ENCODE data around the gene SLC31A1.
"Not testable (repeated sequence)": the region's sequence is repeated elsewhere in the genome, so short reads cannot be mapped to it uniquely, and the experiment has no call there.

SLC31A1 gene

GRCh38 chr9:113238202-113238858 is 17.0 kb downstream of the SLC31A1 start:
- Histone ChIP-seq H3K4me1 (ENCODE audit: control insufficient read depth, insufficient read depth, low read length, poor library complexity, severe bottlenecking) (peaks cover 1% of the 10 kb centered on the region), H3K9me3 (ENCODE audit: control insufficient read depth, low read length) (no peaks in the 10 kb centered on the region), H3K36me3 (ENCODE audit: control insufficient read depth, insufficient read depth, low read length) (no peaks in the 10 kb centered on the region), H3K4me3 (ENCODE audit: insufficient read depth, low read depth, low read length, poor library complexity, severe bottlenecking) (no peak overlapping the region), H3K27ac (ENCODE audit: insufficient read depth, low read length, poor library complexity, severe bottlenecking) (no peak overlapping the region), H3K27me3 (replicated peaks; ENCODE audit: control insufficient read depth, insufficient read depth, low read length, poor library complexity, severe bottlenecking) (no peaks in the 10 kb centered on the region)
- DNase-seq, result no peak

GRCh38 chr9:113238859-113239232 is 17.5 kb downstream of the SLC31A1 start:
- Histone ChIP-seq H3K27ac (ENCODE audit: insufficient read depth, low read length, poor library complexity, severe bottlenecking) (no peak overlapping the region), H3K4me1 (ENCODE audit: control insufficient read depth, insufficient read depth, low read length, poor library complexity, severe bottlenecking) (no peaks in the 10 kb centered on the region), H3K9me3 (ENCODE audit: control insufficient read depth, low read length) (no peaks in the 10 kb centered on the region), H3K4me3 (ENCODE audit: insufficient read depth, low read depth, low read length, poor library complexity, severe bottlenecking) (no peak overlapping the region), H3K36me3 (ENCODE audit: control insufficient read depth, insufficient read depth, low read length) (no peaks in the 10 kb centered on the region), H3K27me3 (replicated peaks; ENCODE audit: control insufficient read depth, insufficient read depth, low read length, poor library complexity, severe bottlenecking) (no peaks in the 10 kb centered on the region)
- DNase-seq, result no peak

- no peaks in the 10 kb centered on the region for H3K4me1 ChIP-seq (ENCODE audit: control insufficient read depth, insufficient read depth, low read length, poor library complexity, severe bottlenecking)
- no peak overlapping the region for H3K27ac ChIP-seq (ENCODE audit: insufficient read depth, low read length, poor library complexity, severe bottlenecking)
- no peaks in the 10 kb centered on the region for H3K9me3 ChIP-seq (ENCODE audit: control insufficient read depth, low read length)
- H3K36me3 ChIP-seq (ENCODE audit: control insufficient read depth, insufficient read depth, low read length), result no peaks in the 10 kb centered on the region
- no peak overlapping the region for H3K4me3 ChIP-seq (ENCODE audit: insufficient read depth, low read depth, low read length, poor library complexity, severe bottlenecking)
- no peaks in the 10 kb centered on the region for H3K27me3 ChIP-seq (replicated peaks; ENCODE audit: control insufficient read depth, insufficient read depth, low read length, poor library complexity, severe bottlenecking)
- DNase-seq, result no peak
Measured at GRCh38 chr9:113241161-113241560, 19.8 kb downstream of the SLC31A1 start.

- H3K9me3 ChIP-seq (ENCODE audit: control insufficient read depth, low read length), result no peaks in the 10 kb centered on the region
- DNase-seq, result no peak
- H3K36me3 ChIP-seq (ENCODE audit: control insufficient read depth, insufficient read depth, low read length), result no peaks in the 10 kb centered on the region
- H3K4me1 ChIP-seq (ENCODE audit: control insufficient read depth, insufficient read depth, low read length, poor library complexity, severe bottlenecking), result no peaks in the 10 kb centered on the region
- H3K27me3 ChIP-seq (replicated peaks; ENCODE audit: control insufficient read depth, insufficient read depth, low read length, poor library complexity, severe bottlenecking), result no peaks in the 10 kb centered on the region
- H3K4me3 ChIP-seq (ENCODE audit: insufficient read depth, low read depth, low read length, poor library complexity, severe bottlenecking), result no peak overlapping the region
- no peak overlapping the region for H3K27ac ChIP-seq (ENCODE audit: insufficient read depth, low read length, poor library complexity, severe bottlenecking)
Measured at GRCh38 chr9:113244556-113244955, 23.2 kb downstream of the SLC31A1 start.

- Histone ChIP-seq H3K27me3 (replicated peaks; ENCODE audit: control insufficient read depth, insufficient read depth, low read length, poor library complexity, severe bottlenecking) (no peaks in the 10 kb centered on the region), H3K4me1 (ENCODE audit: control insufficient read depth, insufficient read depth, low read length, poor library complexity, severe bottlenecking) (no peaks in the 10 kb centered on the region), H3K4me3 (ENCODE audit: insufficient read depth, low read depth, low read length, poor library complexity, severe bottlenecking) (no peak overlapping the region), H3K27ac (ENCODE audit: insufficient read depth, low read length, poor library complexity, severe bottlenecking) (no peak overlapping the region), H3K9me3 (ENCODE audit: control insufficient read depth, low read length) (no peaks in the 10 kb centered on the region), H3K36me3 (ENCODE audit: control insufficient read depth, insufficient read depth, low read length) (no peaks in the 10 kb centered on the region)
- no peak for DNase-seq
Measured at GRCh38 chr9:113245894-113246293, 24.6 kb downstream of the SLC31A1 start.

GRCh38 chr9:113246928-113247327 is 25.6 kb downstream of the SLC31A1 start:
- Histone ChIP-seq H3K36me3 (ENCODE audit: control insufficient read depth, insufficient read depth, low read length) (no peaks in the 10 kb centered on the region), H3K4me1 (ENCODE audit: control insufficient read depth, insufficient read depth, low read length, poor library complexity, severe bottlenecking) (no peaks in the 10 kb centered on the region), H3K27me3 (replicated peaks; ENCODE audit: control insufficient read depth, insufficient read depth, low read length, poor library complexity, severe bottlenecking) (no peaks in the 10 kb centered on the region), H3K27ac (ENCODE audit: insufficient read depth, low read length, poor library complexity, severe bottlenecking) (no peak overlapping the region), H3K4me3 (ENCODE audit: insufficient read depth, low read depth, low read length, poor library complexity, severe bottlenecking) (no peak overlapping the region), H3K9me3 (ENCODE audit: control insufficient read depth, low read length) (no peaks in the 10 kb centered on the region)
- DNase-seq, result no peak

- Histone ChIP-seq H3K36me3 (ENCODE audit: control insufficient read depth, insufficient read depth, low read length) (no peaks in the 10 kb centered on the region), H3K27ac (ENCODE audit: insufficient read depth, low read length, poor library complexity, severe bottlenecking) (no peak overlapping the region), H3K4me1 (ENCODE audit: control insufficient read depth, insufficient read depth, low read length, poor library complexity, severe bottlenecking) (no peaks in the 10 kb centered on the region), H3K4me3 (ENCODE audit: insufficient read depth, low read depth, low read length, poor library complexity, severe bottlenecking) (no peak overlapping the region), H3K9me3 (ENCODE audit: control insufficient read depth, low read length) (no peaks in the 10 kb centered on the region), H3K27me3 (replicated peaks; ENCODE audit: control insufficient read depth, insufficient read depth, low read length, poor library complexity, severe bottlenecking) (no peaks in the 10 kb centered on the region)
- DNase-seq, result no peak
Measured at GRCh38 chr9:113247640-113248039, 26.3 kb downstream of the SLC31A1 start.

GRCh38 chr9:113249661-113250060 is 28.3 kb downstream of the SLC31A1 start:
- not testable (repeated sequence) for H3K4me1 ChIP-seq (ENCODE audit: control insufficient read depth, insufficient read depth, low read length, poor library complexity, severe bottlenecking); H3K36me3 ChIP-seq (ENCODE audit: control insufficient read depth, insufficient read depth, low read length); DNase-seq; H3K4me3 ChIP-seq (ENCODE audit: insufficient read depth, low read depth, low read length, poor library complexity, severe bottlenecking); H3K27me3 ChIP-seq (replicated peaks; ENCODE audit: control insufficient read depth, insufficient read depth, low read length, poor library complexity, severe bottlenecking); H3K27ac ChIP-seq (ENCODE audit: insufficient read depth, low read length, poor library complexity, severe bottlenecking); H3K9me3 ChIP-seq (ENCODE audit: control insufficient read depth, low read length)

GRCh38 chr9:113250807-113251206 is 29.5 kb downstream of the SLC31A1 start:
- no peaks in the 10 kb centered on the region for H3K27me3 ChIP-seq (replicated peaks; ENCODE audit: control insufficient read depth, insufficient read depth, low read length, poor library complexity, severe bottlenecking)

GRCh38 chr9:113254991-113255390 is 33.6 kb downstream of the SLC31A1 start:
- H3K27ac ChIP-seq (ENCODE audit: insufficient read depth, low read length, poor library complexity, severe bottlenecking), result no peak overlapping the region
- no peaks in the 10 kb centered on the region for H3K4me1 ChIP-seq (ENCODE audit: control insufficient read depth, insufficient read depth, low read length, poor library complexity, severe bottlenecking)
- H3K4me3 ChIP-seq (ENCODE audit: insufficient read depth, low read depth, low read length, poor library complexity, severe bottlenecking), result no peak overlapping the region
- no peaks in the 10 kb centered on the region for H3K36me3 ChIP-seq (ENCODE audit: control insufficient read depth, insufficient read depth, low read length)
- no peak for DNase-seq
- H3K27me3 ChIP-seq (replicated peaks; ENCODE audit: control insufficient read depth, insufficient read depth, low read length, poor library complexity, severe bottlenecking), result no peaks in the 10 kb centered on the region
- H3K9me3 ChIP-seq (ENCODE audit: control insufficient read depth, low read length), result no peaks in the 10 kb centered on the region

More at GRCh38 chr9:113250807-113251206, 29.5 kb downstream of the SLC31A1 start:
- Histone ChIP-seq H3K9me3 (ENCODE audit: control insufficient read depth, low read length) (no peaks in the 10 kb centered on the region), H3K4me1 (ENCODE audit: control insufficient read depth, insufficient read depth, low read length, poor library complexity, severe bottlenecking) (no peaks in the 10 kb centered on the region), H3K4me3 (ENCODE audit: insufficient read depth, low read depth, low read length, poor library complexity, severe bottlenecking) (no peak overlapping the region), H3K36me3 (ENCODE audit: control insufficient read depth, insufficient read depth, low read length) (no peaks in the 10 kb centered on the region), H3K27ac (ENCODE audit: insufficient read depth, low read length, poor library complexity, severe bottlenecking) (no peak overlapping the region)
- DNase-seq, result no peak
